HG02938 (cell line): ENCODE measurements around the gene NCK2.

Experiments
- ATAC-seq: cut with Tn5 transposase; IDR thresholded peaks from one replicate; pipeline ENCODE4 v1.9.1; 2021; ENCODE audit warnings: mild to moderate bottlenecking, moderate library complexity; ENCODE audit not compliant: unreplicated experiment

NCK2 gene

GRCh38 chr2:105841551-105841950 lies 96.8 kb downstream of the NCK2 start:
- no peak for ATAC-seq

DNA sequence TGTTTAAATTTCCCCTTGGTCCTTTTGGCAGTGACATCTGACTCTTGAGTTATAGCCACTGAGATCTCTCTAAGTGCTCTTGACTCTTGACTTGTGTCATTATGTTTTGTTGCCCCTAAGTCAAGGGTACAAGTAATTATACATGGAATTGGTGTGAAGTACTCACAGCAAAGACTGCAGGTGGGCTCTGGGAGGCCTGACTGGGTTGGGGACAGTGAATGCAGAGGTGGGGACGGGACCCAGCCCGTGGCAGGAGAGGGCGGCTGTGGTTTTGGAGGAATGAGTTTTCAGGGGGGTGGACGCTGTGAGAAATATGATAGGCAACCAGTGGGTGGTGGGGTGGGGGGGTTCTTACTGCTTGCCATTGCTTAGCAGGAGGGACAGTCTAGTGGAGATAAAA lies 97.8 kb downstream of the NCK2 start:
- ATAC-seq: no peak

DNA sequence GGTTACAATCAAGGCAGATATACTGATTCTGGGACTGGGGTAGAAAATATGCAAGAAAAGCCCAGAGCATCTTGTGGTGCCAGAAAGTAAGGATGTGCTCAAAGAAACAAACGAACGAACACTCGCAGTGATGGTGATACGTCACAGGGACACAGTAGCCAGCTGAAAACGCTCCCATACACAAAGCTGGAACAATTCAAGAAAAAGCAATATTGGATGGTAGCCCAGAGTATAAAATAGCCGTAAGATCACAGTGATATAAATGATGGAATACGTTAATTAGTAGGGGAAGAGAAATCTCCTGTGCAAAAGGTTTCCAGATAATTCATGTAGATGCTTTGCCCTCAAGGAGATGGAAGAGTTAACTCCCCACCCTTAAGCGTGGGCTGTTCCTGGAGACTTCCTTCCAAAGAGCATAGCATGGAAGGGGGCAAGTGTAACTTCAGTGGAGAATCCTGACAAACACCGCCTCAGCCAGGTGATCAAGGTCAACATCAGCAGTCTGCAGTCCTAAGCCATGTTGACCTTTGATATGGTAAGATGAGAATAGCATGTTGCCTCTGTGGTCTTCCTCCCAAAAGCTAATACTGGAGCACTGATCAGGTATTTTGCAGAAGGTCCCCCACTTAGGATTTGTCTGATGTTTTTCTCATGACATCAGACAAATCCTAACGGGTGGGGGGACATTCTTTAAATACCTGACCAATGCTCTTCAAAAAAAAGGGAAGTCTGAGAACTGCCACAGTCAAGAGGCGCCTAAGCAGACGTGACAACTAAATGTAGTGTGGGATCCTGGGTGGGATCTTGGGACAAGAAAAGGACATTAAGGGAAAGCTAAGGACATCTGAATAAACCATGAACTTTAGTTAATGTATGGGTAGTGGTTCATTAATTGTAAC lies 99.0 kb downstream of the NCK2 start:
- no peak for ATAC-seq

DNA sequence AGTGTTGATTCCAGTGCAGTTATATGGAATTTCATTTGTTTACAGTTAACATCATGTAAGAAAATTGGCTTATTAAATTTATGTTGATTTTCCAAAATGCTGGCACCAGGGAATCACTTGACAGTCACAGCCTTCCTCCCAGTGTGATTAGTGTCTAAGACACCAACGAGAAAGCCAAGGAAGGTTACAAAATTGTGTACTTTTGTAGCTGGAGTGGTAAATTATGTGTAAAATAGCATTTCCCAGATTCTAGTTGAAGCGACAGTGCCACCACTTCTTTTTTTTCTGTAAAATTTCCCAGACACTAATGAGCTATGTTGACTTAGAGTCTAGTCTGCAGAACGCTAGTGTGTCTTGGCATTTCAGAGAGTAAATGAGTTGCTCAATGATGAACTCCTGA lies 101.3 kb downstream of the NCK2 start:
- no peak for ATAC-seq

GRCh38 chr2:105847056-105847455 lies 102.3 kb downstream of the NCK2 start:
- ATAC-seq: no peak

GRCh38 chr2:105848367-105848766 lies 103.7 kb downstream of the NCK2 start:
- no peak for ATAC-seq

GRCh38 chr2:105849431-105850179 lies 104.9 kb downstream of the NCK2 start:
- ATAC-seq: no peak

GRCh38 chr2:105852066-105852465 lies 107.4 kb downstream of the NCK2 start:
- ATAC-seq: no peak

GRCh38 chr2:105853354-105854088 lies 108.8 kb downstream of the NCK2 start:
- ATAC-seq: no peak

- no peak for ATAC-seq
Observed at GRCh38 chr2:105854972-105855371, 110.3 kb downstream of the NCK2 start.

GRCh38 chr2:105856581-105856980 lies 111.9 kb downstream of the NCK2 start:
- ATAC-seq: no peak

- ATAC-seq: no peak
Observed at GRCh38 chr2:105857076-105857740, 112.5 kb downstream of the NCK2 start.

DNA sequence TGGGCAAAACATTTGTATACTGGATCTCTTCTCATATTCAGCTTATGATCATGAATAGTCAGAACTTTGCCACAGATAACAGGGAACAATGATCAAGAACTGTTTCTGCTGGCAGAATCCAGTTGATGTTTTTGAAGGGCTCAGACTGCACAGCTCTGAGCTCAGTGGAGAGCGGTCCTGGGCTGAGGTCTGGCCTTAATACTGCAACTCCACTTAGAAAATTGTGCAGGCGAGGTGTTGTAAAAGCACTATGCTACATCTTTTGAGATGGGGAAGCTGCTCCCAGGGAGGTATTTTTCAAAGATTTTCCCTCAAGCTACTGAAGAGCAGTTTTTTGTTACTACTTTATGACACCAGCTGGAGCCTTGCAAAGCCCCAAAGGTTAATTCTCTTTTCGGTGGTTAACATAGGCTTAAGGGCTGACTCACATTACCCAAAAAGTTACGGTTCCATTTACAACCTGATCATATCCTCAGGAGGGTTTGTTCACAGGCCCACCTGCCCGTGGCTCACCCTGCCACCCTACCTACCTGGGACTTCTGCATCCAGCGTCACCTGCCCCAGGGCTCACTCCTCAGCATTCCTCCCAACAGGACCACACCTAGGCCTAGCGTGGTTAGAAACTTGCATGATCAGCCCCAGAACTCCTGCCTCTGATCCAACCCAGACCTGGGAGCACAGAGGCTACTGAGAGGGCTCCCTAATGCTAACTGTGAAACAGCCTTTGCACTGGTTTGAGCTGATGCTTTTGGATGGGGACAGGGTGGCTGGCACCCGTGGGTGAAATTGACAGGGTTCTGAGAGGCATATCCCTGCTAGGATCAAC lies 114.4 kb downstream of the NCK2 start:
- no peak for ATAC-seq

- no peak for ATAC-seq
Observed at GRCh38 chr2:105859694-105859951, 114.9 kb downstream of the NCK2 start.

DNA sequence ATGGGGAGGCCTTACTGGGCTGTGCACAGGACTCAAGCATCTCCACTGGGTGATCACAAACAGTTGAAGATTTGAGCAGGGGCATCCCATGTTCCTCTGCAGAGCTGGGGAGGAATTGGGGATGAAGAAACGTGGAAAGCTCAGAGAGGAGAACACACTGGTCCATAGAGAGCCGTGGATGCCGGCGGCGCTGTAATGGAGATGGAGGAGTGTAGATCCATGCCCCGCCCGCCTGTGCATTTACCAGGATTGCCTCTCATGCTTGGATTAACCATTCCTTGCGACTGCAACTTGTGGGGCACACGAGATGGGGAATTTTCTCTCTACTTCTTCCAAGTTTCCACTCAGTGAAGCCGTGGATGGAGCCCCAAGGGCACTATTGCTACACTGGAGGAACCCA lies 115.9 kb downstream of the NCK2 start:
- no peak for ATAC-seq

GRCh38 chr2:105861200-105861599 lies 116.5 kb downstream of the NCK2 start:
- ATAC-seq: no peak

DNA sequence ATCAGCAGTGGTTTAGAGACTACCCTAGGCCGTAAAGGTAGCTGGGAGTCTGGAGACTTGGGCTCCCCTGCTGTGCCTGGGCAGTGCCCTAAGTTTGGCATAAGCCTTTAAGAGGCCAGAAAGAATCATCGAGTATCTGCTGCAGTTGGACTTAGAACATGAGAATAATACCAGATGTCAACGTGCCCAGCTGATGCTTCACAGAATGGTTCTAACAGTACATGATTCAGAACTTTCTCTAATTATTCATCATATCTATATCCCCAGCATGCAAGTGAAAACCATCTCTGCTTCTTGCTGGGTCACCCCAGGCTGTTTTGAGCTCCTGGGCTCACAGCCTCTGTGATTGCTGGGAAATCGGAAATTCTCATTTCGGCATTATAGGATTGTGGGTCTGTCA lies 118.1 kb downstream of the NCK2 start:
- ATAC-seq: no peak

DNA sequence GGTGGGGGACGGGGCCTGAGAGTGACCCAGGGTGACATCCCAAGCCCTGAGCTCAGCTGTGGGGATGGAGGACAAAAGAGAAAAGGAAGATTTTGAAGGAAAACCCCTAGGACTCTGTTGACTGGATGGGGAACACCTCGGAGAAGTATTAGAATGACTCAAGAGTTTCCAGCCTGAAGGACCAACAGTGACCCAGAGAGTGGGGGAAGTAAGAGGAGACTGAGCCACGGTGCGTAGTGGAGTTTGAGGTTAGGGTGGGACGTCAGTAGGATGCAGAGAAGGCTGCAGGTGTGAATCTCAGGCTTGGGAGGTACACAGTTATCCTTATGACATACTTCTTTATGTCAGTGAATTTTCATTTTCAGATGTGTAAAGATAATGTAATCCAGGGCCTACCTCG lies 119.5 kb downstream of the NCK2 start:
- no peak for ATAC-seq

DNA sequence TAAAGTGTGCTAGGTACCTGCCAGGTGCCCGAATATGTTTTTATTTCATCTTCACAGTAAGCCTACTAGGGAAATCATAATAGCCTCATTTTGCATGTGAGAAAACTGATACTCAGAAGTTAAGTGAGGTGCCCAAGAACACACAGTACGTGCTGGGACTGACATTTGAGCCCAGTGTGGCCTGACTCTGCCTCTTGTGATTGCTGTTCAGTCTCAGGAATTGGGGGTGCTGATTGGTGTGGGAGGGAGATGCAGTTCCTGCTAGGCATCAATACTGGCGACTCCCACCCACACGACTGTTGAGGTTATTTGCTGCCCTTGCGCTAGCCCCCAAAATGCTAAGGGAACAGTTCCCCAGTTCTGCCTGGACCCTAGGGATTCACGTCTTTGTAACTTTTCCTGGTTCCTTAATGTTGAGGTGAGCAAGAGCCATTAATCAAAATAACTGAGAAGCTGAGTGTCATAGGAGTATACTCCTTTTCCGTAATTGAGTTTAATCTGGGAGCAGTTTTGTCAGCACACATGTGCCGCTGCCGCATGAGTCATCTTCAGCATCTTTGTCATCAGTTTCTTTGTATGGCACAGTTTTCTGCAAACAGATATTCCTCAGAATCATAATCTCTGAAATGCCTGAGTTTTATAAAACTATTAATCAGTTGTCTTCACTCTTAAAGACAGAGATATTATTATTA lies 120.7 kb downstream of the NCK2 start:
- ATAC-seq: no peak
